Neural progenitor cell (in vitro differentiated cells): ENCODE measurements around the gene GOLIM4.

Experiments used
- CTCF ChIP-seq: fragments of 200-600 bp; sonication (generic); IDR thresholded peaks from 2 replicates; pipeline ENCODE4 v1.5.1; 2017; ENCODE audit warnings: antibody characterized with exemption, mild to moderate bottlenecking
- EZH2phosphoT487 ChIP-seq: fragments of 200-600 bp; sonication (generic); IDR thresholded peaks from 2 replicates; pipeline ENCODE4 v1.6.1; 2017; ENCODE audit warnings: antibody characterized with exemption

GRCh38 chr3:168068346-168068745 lies 27.4 kb downstream of the GOLIM4 start:
- no peak for TF ChIP-seq CTCF
- TF ChIP-seq EZH2phosphoT487, result no peak
